Caco-2 (cell line): ENCODE measurements around the gene OTOP2. TPM values are rescaled to one million over a fixed set of nuclear protein-coding genes. Genes with fewer than 3 reads are reported as not detected.

ENCODE experiments used
- BruUV-seq: library from RNA; stranded (reverse); fragments of 400-500 nt; replicated peaks from 2 replicates; lab custom pipeline; 2021; lab: Mats Ljungman, UMichigan
- CTCF ChIA-PET: fragments of 300-600 bp; sonication (Branson Sonifier 250); formaldehyde crosslinking; loops from one replicate; lab custom pipeline; 2022; ENCODE audit warnings: antibody characterized with exemption; lab: Charles Lee
- POLR2A ChIA-PET: fragments of 300-600 bp; sonication (Branson Sonifier 250); formaldehyde crosslinking; loops from one replicate; lab custom pipeline; 2022; ENCODE audit warnings: antibody characterized with exemption; lab: Charles Lee
- DNase-seq, 2 experiments: peaks; one replicate each; pipeline versions ENCODE4 v3.0.0 to v3.0.0-alpha.2; 2020 to 2022
- H3K27me3 ChIP-seq: replicated peaks from 2 replicates; pipeline ENCODE4 v1.6.0; 2011; ENCODE audit warnings: low read length; ENCODE audit not compliant: control insufficient read depth, insufficient read depth
- H3K36me3 ChIP-seq: 2 replicates; pipeline ENCODE4 v1.5.1; 2011; ENCODE audit warnings: low read length; ENCODE audit not compliant: control insufficient read depth, insufficient read depth
- H3K4me1 ChIP-seq: fragments of 250-450 bp; sonication (Bioruptor Pico); 2 replicates; pipeline ENCODE4 v1.5.1; 2020; ENCODE audit warnings: mild to moderate bottlenecking
- H3K4me3 ChIP-seq: 2 replicates; pipeline ENCODE4 v1.5.1; 2011; ENCODE audit warnings: low read depth, mild to moderate bottlenecking, control low read depth, low read length
- H3K9me3 ChIP-seq: fragments of 250-450 bp; sonication (Bioruptor Pico); 2 replicates; pipeline ENCODE4 v1.5.1; 2020; ENCODE audit warnings: mild to moderate bottlenecking, moderate library complexity
- H3K27ac Mint-ChIP-seq: one replicate; pipeline ENCODE4 v1.8.0; 2022; ENCODE audit warnings: mixed read lengths; ENCODE audit not compliant: unreplicated experiment
- H3K27me3 Mint-ChIP-seq: one replicate; pipeline ENCODE4 v1.8.0; 2022; ENCODE audit warnings: mixed read lengths; ENCODE audit not compliant: insufficient read depth, unreplicated experiment
- H3K36me3 Mint-ChIP-seq: one replicate; pipeline ENCODE4 v1.8.0; 2022; ENCODE audit warnings: mild to moderate bottlenecking, mixed read lengths; ENCODE audit not compliant: insufficient read depth, unreplicated experiment
- H3K4me1 Mint-ChIP-seq: one replicate; pipeline ENCODE4 v1.8.0; 2022; ENCODE audit warnings: low read depth, mixed read lengths; ENCODE audit not compliant: unreplicated experiment
- H3K4me3 Mint-ChIP-seq: one replicate; pipeline ENCODE4 v1.8.0; 2022; ENCODE audit warnings: mild to moderate bottlenecking, moderate library complexity, mixed read lengths; ENCODE audit not compliant: unreplicated experiment
- H3K9me3 Mint-ChIP-seq: one replicate; pipeline ENCODE4 v1.8.0; 2022; ENCODE audit warnings: mixed read lengths; ENCODE audit not compliant: unreplicated experiment
- CTCF ChIP-seq, 2 experiments: fragments of 200-600 bp in 1 of 2; IDR thresholded peaks; 1 replicate in 1 of 2; 2 replicates in 1 of 2; pipeline versions ENCODE4 v1.5.1 to v1.8.0; 2011 to 2022; ENCODE audit warnings: antibody characterized with exemption in 1 of 2, control low read depth in 1 of 2, inconsistent platforms in 1 of 2, low read depth in 1 of 2, low read length in 1 of 2, mild to moderate bottlenecking in 1 of 2, moderate library complexity in 1 of 2; ENCODE audit not compliant: insufficient read depth in 1 of 2, severe bottlenecking in 1 of 2, unreplicated experiment in 1 of 2
- intact Hi-C: fragments of 100-400 bp; cut with micrococcal nuclease; formaldehyde crosslinking; loops from one replicate; pipeline ENCODE4 v1.10.0; 2022; ENCODE audit not compliant: unreplicated experiment
- total RNA-seq: library from RNA; stranded (reverse); gene quantifications from 2 replicates; pipeline ENCODE4 v1.2.3, GENCODE V29; 2022

OTOP2 gene
- total RNA-seq, 1 experiment from 2014 or later, result not detected

DNA sequence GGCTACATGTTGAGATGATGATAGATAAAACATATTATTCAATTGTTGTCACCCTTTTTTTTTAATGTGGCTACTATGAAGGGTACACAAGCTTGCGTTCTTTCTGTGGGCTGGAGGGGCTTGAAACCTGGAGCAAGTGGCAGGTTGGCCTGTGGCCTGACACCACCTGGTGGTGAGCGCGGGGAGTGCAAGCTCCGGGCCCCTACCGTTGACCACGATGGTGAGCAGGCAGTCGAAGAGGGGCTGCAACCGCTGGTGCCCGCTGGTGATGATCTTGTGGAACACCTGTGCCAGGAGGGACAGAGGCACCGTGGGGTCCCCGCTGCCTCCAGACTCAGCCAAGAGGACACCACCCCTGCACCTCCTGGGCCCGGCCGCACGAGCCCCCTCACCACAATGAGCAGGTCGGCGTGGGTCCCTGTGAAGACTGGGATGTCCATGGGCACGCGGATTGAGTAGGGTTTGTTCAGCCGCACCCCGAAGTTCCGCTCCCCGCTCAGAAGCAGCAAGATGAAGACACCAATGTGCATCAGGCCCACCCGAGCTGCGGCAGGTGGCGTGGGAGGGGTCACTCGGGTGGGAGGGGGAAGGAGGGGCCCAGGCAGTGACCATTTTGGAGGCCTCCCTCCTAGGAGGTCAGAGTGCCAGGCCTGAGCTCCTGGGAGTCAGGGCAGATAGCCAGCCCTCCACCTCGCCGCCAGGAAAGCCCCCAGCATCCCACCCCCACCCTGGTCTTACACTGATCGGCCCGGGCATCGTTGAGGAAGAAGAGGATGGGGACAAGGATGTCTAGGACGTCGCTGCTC, 34.1 kb downstream of the OTOP2 start:
- peak; percentile 75 to 91 for DNase-seq
- Mint-ChIP-seq H3K4me1 (peaks cover 28% of the 10 kb centered on the region), H3K27ac (peak overlapping the region; percentile 35), H3K36me3 (peaks cover 23% of the 10 kb centered on the region), H3K27me3 (no peaks in the 10 kb centered on the region), H3K4me3 (no peak overlapping the region), H3K9me3 (no peaks in the 10 kb centered on the region)
- no TSS peak for BruUV-seq
- ChIA-PET CTCF (interaction anchor here (0.6 to 3.9 kb wide), 15 partner anchors 9 to 138 kb away, joined by 3 to 46 read pairs (median 5); partner anchors contain the start of genes CDR2L, FADS6, FDXR and HID1), POLR2A (interaction anchor here (0.5 to 0.6 kb wide), 2 partner anchors 24 to 86 kb away, joined by 3 read pairs; partner anchors contain the start of gene FDXR)
- H3K4me1 ChIP-seq, result peaks cover 7% of the 10 kb centered on the region
- H3K4me3 ChIP-seq, result no peak overlapping the region
- intact Hi-C loops, result loop anchor here (1.0 kb wide), 2 partner anchors 35 to 167 kb away; partner anchors contain the start of gene USH1G
- H3K36me3 ChIP-seq, result peaks cover 1% of the 10 kb centered on the region; the same call in 1 of the 2 replicates
- TF ChIP-seq CTCF (IDR thresholded peaks at IDR 0.05; ENCODE audit: insufficient read depth in 1 of 2, low read depth in 1 of 2, low read length in 1 of 2, severe bottlenecking in 1 of 2, unreplicated experiment in 1 of 2), result peak; percentile 96 to 98
- no peaks in the 10 kb centered on the region for H3K27me3 ChIP-seq
- no peaks in the 10 kb centered on the region for H3K9me3 ChIP-seq

- H3K4me1 Mint-ChIP-seq, result peaks cover 21% of the 10 kb centered on the region
- ChIA-PET POLR2A (interaction anchor here (0.6 to 2.3 kb wide), 4 partner anchors 28 to 87 kb away, joined by 3 to 18 read pairs (median 4); partner anchors contain the start of genes CDR2L, FDXR and MRPL58), CTCF (interaction anchor here (0.6 to 3.9 kb wide), 26 partner anchors 11 to 242 kb away, joined by 3 to 86 read pairs (median 10); partner anchors contain the start of genes FDXR, HID1, MRPL58 and NT5C)
- no peak for TF ChIP-seq CTCF (IDR thresholded peaks at IDR 0.05; ENCODE audit: insufficient read depth in 1 of 2, low read depth in 1 of 2, low read length in 1 of 2, severe bottlenecking in 1 of 2, unreplicated experiment in 1 of 2)
- intact Hi-C loops, result no loop called here
- no peak for DNase-seq
- Histone ChIP-seq H3K27me3 (no peaks in the 10 kb centered on the region), H3K4me1 (0 out of 2 replicates have a peak, but pooled peaks cover 3% of the 10 kb centered on the region), H3K36me3 (peaks cover 1% of the 10 kb centered on the region; the same call in 1 of the 2 replicates), H3K4me3 (no peak overlapping the region), H3K9me3 (no peaks in the 10 kb centered on the region)
- no peak overlapping the region for H3K4me3 Mint-ChIP-seq
- H3K9me3 Mint-ChIP-seq, result no peaks in the 10 kb centered on the region
- no peaks in the 10 kb centered on the region for H3K27me3 Mint-ChIP-seq
- no TSS peak for BruUV-seq
- H3K27ac Mint-ChIP-seq, result no peak overlapping the region
- H3K36me3 Mint-ChIP-seq, result peaks cover 23% of the 10 kb centered on the region
Measured at GRCh38 chr17:74959826-74960515, 35.9 kb downstream of the OTOP2 start.
